ENCODE measurements around the gene MTHFD1.

MTHFD1 gene

GRCh38 chr14:64410084-64410774 lies 22.1 kb downstream of the MTHFD1 start:
- no peak overlapping the region for H3K27ac ChIP-seq
- TF ChIP-seq CTCF (conservative IDR thresholded peaks at IDR 0.05) (no peak), ZFX (IDR thresholded peaks at IDR 0.05) (no peak)

- TF ChIP-seq ZFX (IDR thresholded peaks at IDR 0.05) (no peak), CTCF (conservative IDR thresholded peaks at IDR 0.05) (no peak)
- no peak overlapping the region for H3K27ac ChIP-seq
Observed at GRCh38 chr14:64411001-64411400, 22.8 kb downstream of the MTHFD1 start.

GRCh38 chr14:64412237-64412636 lies 24.1 kb downstream of the MTHFD1 start:
- TF ChIP-seq ZFX (IDR thresholded peaks at IDR 0.05) (no peak), CTCF (conservative IDR thresholded peaks at IDR 0.05) (no peak)
- H3K27ac ChIP-seq = no peak overlapping the region

GRCh38 chr14:64416348-64416932 lies 28.3 kb downstream of the MTHFD1 start:
- TF ChIP-seq ZFX (IDR thresholded peaks at IDR 0.05) (no peak), CTCF (conservative IDR thresholded peaks at IDR 0.05) (no peak)
- no peak overlapping the region for H3K27ac ChIP-seq

GRCh38 chr14:64417055-64417770 lies 29.1 kb downstream of the MTHFD1 start:
- H3K27ac ChIP-seq = no peak overlapping the region
- TF ChIP-seq CTCF (conservative IDR thresholded peaks at IDR 0.05) = no peak
- no peak for TF ChIP-seq ZFX (IDR thresholded peaks at IDR 0.05)

- no peak overlapping the region for H3K27ac ChIP-seq
- TF ChIP-seq ZFX (IDR thresholded peaks at IDR 0.05) = no peak
- TF ChIP-seq CTCF (conservative IDR thresholded peaks at IDR 0.05) = no peak
Observed at GRCh38 chr14:64417771-64418125, 29.6 kb downstream of the MTHFD1 start.

GRCh38 chr14:64419003-64419402 lies 30.9 kb downstream of the MTHFD1 start:
- no peak overlapping the region for H3K27ac ChIP-seq
- TF ChIP-seq ZFX (IDR thresholded peaks at IDR 0.05) (no peak), CTCF (conservative IDR thresholded peaks at IDR 0.05) (no peak)
